Measurements from ENCODE around the gene CAB39L. TPM values are rescaled to one million over a fixed set of nuclear protein-coding genes. Genes with fewer than 3 reads are reported as not detected.

Gene CAB39L
- total and polyA plus RNA-seq, 2 experiments from 2014 or later, result 3.3 to 4.4 TPM

GRCh38 chr13:49356223-49356622, 87.6 kb downstream of the CAB39L start:
- Histone ChIP-seq H3K4me2 (no peak overlapping the region), H3K4me3 (no peak overlapping the region), H3K36me3 (ENCODE audit: insufficient read depth) (no peaks in the 10 kb centered on the region), H3K9me2 (ENCODE audit: insufficient read depth) (no peaks in the 10 kb centered on the region), H3K4me1 (ENCODE audit: insufficient read depth) (no peaks in the 10 kb centered on the region), H3K27ac (ENCODE audit: low read depth) (no peak overlapping the region), H3F3A (replicated peaks; ENCODE audit: low read depth) (no peaks in the 10 kb centered on the region), H2AFZ (no peak overlapping the region), H3K79me2 (replicated peaks; ENCODE audit: insufficient read depth) (no peaks in the 10 kb centered on the region), H3K27me3 (ENCODE audit: insufficient read depth) (no peaks in the 10 kb centered on the region), H4K20me1 (replicated peaks; ENCODE audit: insufficient read depth) (no peaks in the 10 kb centered on the region)
- H3K4me3 Mint-ChIP-seq, result no peak overlapping the region
- DNase-seq (ENCODE audit: low spot score) (no peak), ATAC-seq (no peak)
- H3K4me1 Mint-ChIP-seq, result no peaks in the 10 kb centered on the region
- TF ChIP-seq REST (IDR thresholded peaks at IDR 0.05; ENCODE audit: unreplicated experiment), result no peak
- no peak for TF ChIP-seq POLR2AphosphoS5 (IDR thresholded peaks at IDR 0.05; ENCODE audit: low read depth)
- no peak for TF ChIP-seq EZH2 (IDR thresholded peaks at IDR 0.05; ENCODE audit: low read depth, unreplicated experiment)
- no peak for TF ChIP-seq EZH2phosphoT487 (IDR thresholded peaks at IDR 0.05; ENCODE audit: unreplicated experiment)
- no peaks in the 10 kb centered on the region for H3K9me3 Mint-ChIP-seq
- H3K27ac Mint-ChIP-seq, result no peak overlapping the region
- no peaks in the 10 kb centered on the region for H3K36me3 Mint-ChIP-seq (ENCODE audit: low read depth)
- H3K27me3 Mint-ChIP-seq (ENCODE audit: insufficient read depth, low read depth, poor library complexity), result peaks cover 5% of the 10 kb centered on the region

GRCh38 chr13:49354719-49355118, 89.1 kb downstream of the CAB39L start:
- Mint-ChIP-seq H3K4me3 (no peak overlapping the region), H3K4me1 (no peaks in the 10 kb centered on the region), H3K27me3 (ENCODE audit: insufficient read depth, low read depth, poor library complexity) (peaks cover 6% of the 10 kb centered on the region), H3K9me3 (no peaks in the 10 kb centered on the region), H3K27ac (no peak overlapping the region), H3K36me3 (ENCODE audit: low read depth) (no peaks in the 10 kb centered on the region)
- Histone ChIP-seq H2AFZ (no peak overlapping the region), H3K36me3 (ENCODE audit: insufficient read depth) (no peaks in the 10 kb centered on the region), H3K4me2 (no peak overlapping the region), H3K27me3 (ENCODE audit: insufficient read depth) (no peaks in the 10 kb centered on the region), H4K20me1 (replicated peaks; ENCODE audit: insufficient read depth) (no peaks in the 10 kb centered on the region), H3K9me2 (ENCODE audit: insufficient read depth) (no peaks in the 10 kb centered on the region), H3F3A (replicated peaks; ENCODE audit: low read depth) (no peaks in the 10 kb centered on the region), H3K4me1 (ENCODE audit: insufficient read depth) (no peaks in the 10 kb centered on the region), H3K79me2 (replicated peaks; ENCODE audit: insufficient read depth) (no peaks in the 10 kb centered on the region), H3K4me3 (no peak overlapping the region), H3K27ac (ENCODE audit: low read depth) (no peak overlapping the region)
- no peak for ATAC-seq
- no peak for DNase-seq (ENCODE audit: low spot score)
- TF ChIP-seq ETS1 (IDR thresholded peaks at IDR 0.05) (no peak), ZNF331 (CRISPR knock-in tag; IDR thresholded peaks at IDR 0.05; ENCODE audit: low read depth) (no peak), STAT1 (IDR thresholded peaks at IDR 0.05; ENCODE audit: unreplicated experiment) (no peak), CTCF (conservative IDR thresholded peaks at IDR 0.05; ENCODE audit: low read depth in 2 of 2) (no peak), EZH2 (IDR thresholded peaks at IDR 0.05; ENCODE audit: low read depth, unreplicated experiment) (no peak), CREB1 (CRISPR knock-in tag; IDR thresholded peaks at IDR 0.05; ENCODE audit: low read depth) (no peak), POLR2AphosphoS5 (IDR thresholded peaks at IDR 0.05; ENCODE audit: low read depth) (no peak), EZH2phosphoT487 (IDR thresholded peaks at IDR 0.05; ENCODE audit: unreplicated experiment) (no peak), JUNB (IDR thresholded peaks at IDR 0.05; ENCODE audit: unreplicated experiment) (no peak), NANOG (IDR thresholded peaks at IDR 0.05; ENCODE audit: borderline replicate concordance) (no peak), ZNF114 (CRISPR knock-in tag; IDR thresholded peaks at IDR 0.05) (no peak)

All from GM23338 (cell line).